K562 (cell line): ENCODE data around the gene NOX5. TPM values are rescaled to one million over a fixed set of nuclear protein-coding genes. Genes with fewer than 3 reads are reported as not detected.

Source experiments
- ATAC-seq: fragments of 200-7000 bp; cut with Tn5 transposase; 3 replicates; pipeline ENCODE4 v1.9.1; 2020; ENCODE audit warnings: moderate library complexity
- BruUV-seq: library from RNA; stranded (reverse); fragments of 400-500 nt; replicated peaks from 2 replicates; lab custom pipeline; 2021; lab: Mats Ljungman, UMichigan
- CTCF ChIA-PET: fragments of 300-600 bp; formaldehyde crosslinking; extraction: SDS; loops from one replicate; lab custom pipeline; 2021; ENCODE audit warnings: low intra/inter-chr PET ratio; lab: Yijun Ruan, JAX
- POLR2A ChIA-PET: fragments of 300-600, 350-650 bp; sonication (Branson Sonifier 250); formaldehyde crosslinking; extraction: SDS; loops from one replicate; lab custom pipeline; 2021; ENCODE audit warnings: antibody characterized with exemption, inconsistent platforms; lab: Yijun Ruan, JAX
- DNase-seq, 4 experiments: peaks; one replicate each; pipeline versions ENCODE4 v3.0.0 to v3.0.0-alpha.2; 2011 to 2018; ENCODE audit warnings: low spot score in 3 of 4, mixed read lengths in 3 of 4; ENCODE audit errors: extremely low read depth in 1 of 4
- FAIRE-seq: peaks from 2 replicates; lab custom pipeline; 2011; peaks lifted over from hg19 to GRCh38; lab: Jason Lieb, UNC
- H2AFZ ChIP-seq: 2 replicates; pipeline ENCODE4 v1.6.0; 2011; ENCODE audit warnings: low read depth, low read length, control low read depth, inconsistent platforms
- H3K27ac ChIP-seq: fragments of 200-600 bp; 3 replicates; pipeline ENCODE4 v1.8.0; 2011; ENCODE audit warnings: low read depth, mild to moderate bottlenecking, control low read depth, inconsistent platforms, low read length, moderate library complexity, mixed read lengths; ENCODE audit errors: extremely low read depth
- H3K27me3 ChIP-seq, 2 experiments: fragments of 300-600 bp in 1 of 2; 2 replicates in 1 of 2; 3 replicates in 1 of 2; pipeline versions ENCODE4 v1.6.0 to v1.8.0; 2011; ENCODE audit warnings: inconsistent platforms in 2 of 2, low read length in 2 of 2, mild to moderate bottlenecking in 1 of 2, mixed read lengths in 1 of 2, moderate library complexity in 1 of 2; ENCODE audit not compliant: control insufficient read depth in 2 of 2, insufficient read depth in 2 of 2
- H3K36me3 ChIP-seq: fragments of 300-600 bp; 3 replicates; pipeline ENCODE4 v1.8.0; 2011; ENCODE audit warnings: mild to moderate bottlenecking, low read length, inconsistent platforms; ENCODE audit not compliant: control insufficient read depth, insufficient read depth
- H3K4me1 ChIP-seq, 2 experiments: fragments of 200-600 bp in 1 of 2; replicated peaks in 1 of 2; 2 replicates in 1 of 2; 3 replicates in 1 of 2; pipeline versions ENCODE4 v1.5.1 to v1.8.0; 2011; ENCODE audit warnings: inconsistent platforms in 2 of 2, low read length in 2 of 2, mild to moderate bottlenecking in 1 of 2, mixed read lengths in 1 of 2, moderate library complexity in 1 of 2; ENCODE audit not compliant: control insufficient read depth in 2 of 2, insufficient read depth in 2 of 2
- H3K4me2 ChIP-seq: 2 replicates; pipeline ENCODE4 v1.6.1; 2011; ENCODE audit warnings: low read length, control low read depth, inconsistent platforms, mixed read lengths; ENCODE audit not compliant: insufficient read depth
- H3K4me3 ChIP-seq: fragments of 200-600 bp; sonication (generic), shearing (Covaris generic); 2 replicates; pipeline ENCODE4 v1.5.1; 2016; ENCODE audit warnings: control low read depth, inconsistent platforms
- H3K79me2 ChIP-seq: fragments of 200-600 bp; 3 replicates; pipeline ENCODE4 v1.8.0; 2011; ENCODE audit warnings: low read length, inconsistent platforms; ENCODE audit not compliant: control insufficient read depth, insufficient read depth
- H3K9ac ChIP-seq, 2 experiments: 2 replicates each; pipeline versions ENCODE4 v1.6.0 to v1.6.1; 2011; ENCODE audit warnings: low read depth in 2 of 2, low read length in 2 of 2, control low read depth in 1 of 2, inconsistent platforms in 1 of 2, mild to moderate bottlenecking in 1 of 2, mixed read lengths in 1 of 2; ENCODE audit not compliant: insufficient read depth in 1 of 2
- H3K9me1 ChIP-seq: one replicate; pipeline ENCODE4 v1.6.0; 2011; ENCODE audit warnings: inconsistent platforms, mild to moderate bottlenecking, low read length, moderate library complexity; ENCODE audit not compliant: control insufficient read depth, insufficient read depth
- H3K9me3 ChIP-seq: replicated peaks from 2 replicates; pipeline ENCODE4 v1.5.1; 2011; ENCODE audit warnings: low read depth, low read length, inconsistent platforms; ENCODE audit not compliant: control insufficient read depth, insufficient read depth
- H4K20me1 ChIP-seq: replicated peaks from 2 replicates; pipeline ENCODE4 v1.6.1; 2011; ENCODE audit warnings: low read length, inconsistent platforms, mixed read lengths; ENCODE audit not compliant: control insufficient read depth, insufficient read depth
- CBX3 ChIP-seq, 2 experiments: IDR thresholded peaks; 1 replicate in 1 of 2; 2 replicates in 1 of 2; pipeline ENCODE4 v1.6.1; 2012; ENCODE audit warnings: inconsistent platforms in 2 of 2, low read length in 2 of 2, borderline replicate concordance in 1 of 2, control low read depth in 1 of 2
- DIDO1 ChIP-seq: fragments of 450-650 bp; IDR thresholded peaks from 2 replicates; pipeline ENCODE4 v1.6.1; 2016; ENCODE audit warnings: low read depth, missing biosample characterization, missing genetic modification characterization
- REST ChIP-seq, 2 experiments: fragments of 450-650 bp; formaldehyde crosslinking in 1 of 2; IDR thresholded peaks; 2 replicates each; pipeline versions ENCODE4 v1.4.0 to v1.6.1; 2014 to 2020; ENCODE audit warnings: mild to moderate bottlenecking in 2 of 2, borderline replicate concordance in 1 of 2, low read depth in 1 of 2
- SIRT6 ChIP-seq: IDR thresholded peaks from one replicate; pipeline ENCODE4 v1.6.1; 2012; ENCODE audit warnings: low read depth, mild to moderate bottlenecking, control low read depth, inconsistent platforms, low read length, moderate library complexity
- TRIM28 ChIP-seq: fragments of 450-650 bp; IDR thresholded peaks from 2 replicates; pipeline ENCODE4 v1.6.1; 2017
- WGBS: fragments of 100-300 bp; shearing (Covaris generic); methylation state at CpG from one replicate; pipeline ENCODE4 v1.1.6; 2016; ENCODE audit warnings: low coverage, mixed read lengths; ENCODE audit not compliant: insufficient coverage; ENCODE audit errors: missing lambda C conversion rate; 5-methylcytosine and 5-hydroxymethylcytosine counted together
- in situ Hi-C: fragments of 300-500 bp; cut with MboI; formaldehyde crosslinking; loops from 4 replicates; pipeline ENCODE4 v1.15.0; 2018; ENCODE audit warnings: inconsistent platforms, mixed read lengths
- intact Hi-C: fragments of 100-400 bp; cut with micrococcal nuclease; formaldehyde crosslinking; loops from 2 replicates; pipeline ENCODE4 v1.14.2; 2022
- polyA plus RNA-seq, 8 experiments: library from polyadenylated mRNA; depleted of rRNA in 4 of 8; stranded (reverse) in 5 of 8; unstranded in 3 of 8; fragments of >200 nt; fragmentation: Nextera tagmentation in 2 of 8; fragmentation: Illumina TruSeq in 1 of 8; extraction: Ambion mirVana in 2 of 8; extraction: Trizol in 1 of 8; gene quantifications; 2 replicates each; pipeline versions ENCODE4 v1.2.1 to v1.2.3, GENCODE V29; 2011 to 2014; ENCODE audit warnings: inconsistent platforms in 1 of 8, missing spikeins in 1 of 8
- total RNA-seq, 7 experiments: library from RNA; depleted of rRNA in 6 of 7; stranded (reverse); fragments of >200 nt in 6 of 7; fragmentation: Illumina TruSeq in 2 of 7; extraction: Trizol in 2 of 7; gene quantifications; 2 replicates each; pipeline versions ENCODE4 v1.2.1 to v1.2.3, GENCODE V29; 2011 to 2021; ENCODE audit warnings: low replicate concordance in 1 of 7

Gene NOX5
- total and polyA plus RNA-seq, 9 of the 15 experiments (the other 6 are each of a cell fraction or from before 2014, with no cell fraction given): 0.01 TPM; not detected in 8

DNA sequence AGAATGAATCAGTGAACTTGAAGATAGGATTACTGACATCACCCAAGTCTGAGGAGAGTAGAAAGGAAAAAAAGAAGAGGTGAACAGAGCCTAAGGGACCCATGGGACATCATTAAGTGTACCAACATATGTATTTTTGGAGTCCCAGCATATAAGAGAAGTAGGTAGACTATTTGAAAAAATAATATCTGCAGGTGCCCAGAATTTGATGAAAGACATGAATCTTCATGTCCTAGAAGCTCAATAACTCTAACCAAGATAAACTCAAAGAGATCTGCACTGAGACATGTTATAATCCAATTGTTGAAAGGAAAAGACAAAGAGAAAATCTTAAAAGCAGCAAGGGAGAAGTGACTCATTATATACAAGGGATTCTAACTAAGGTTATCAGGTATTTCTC is 45.2 kb upstream of the NOX5 start:
- no peak overlapping the region for H3K4me3 ChIP-seq
- intact Hi-C loops: no loop called here
- H3K36me3 ChIP-seq: no peaks in the 10 kb centered on the region
- no peak for ATAC-seq
- POLR2A ChIA-PET: no interaction called here
- H3K4me2 ChIP-seq: no peak overlapping the region
- H3K79me2 ChIP-seq: no peaks in the 10 kb centered on the region
- DNase-seq: no peak
- H3K4me1 ChIP-seq: peaks cover 5 to 11% of the 10 kb centered on the region in 2 experiments; a peak in 4 of 5 replicates
- H4K20me1 ChIP-seq: no peaks in the 10 kb centered on the region
- in situ Hi-C loops: no loop called here
- peaks cover 3% of the 10 kb centered on the region for H3K9me1 ChIP-seq
- no TSS peak for BruUV-seq
- CTCF ChIA-PET: no interaction called here
- TF ChIP-seq CBX3 (IDR thresholded peaks at IDR 0.05; ENCODE audit: borderline replicate concordance in 1 of 2, low read length in 2 of 2) (peak in 1 of 2 experiments; percentile 42; a peak in 1 of 3 replicates), TRIM28 (peak; percentile 79; the same call in 1 of the 2 replicates), DIDO1 (no peak)
- FAIRE-seq: no peak
- no peak overlapping the region for H3K27ac ChIP-seq
- peaks cover 4% of the 10 kb centered on the region; the same call in 1 of the 2 replicates for H3K9me3 ChIP-seq
- no peaks in the 10 kb centered on the region for H3K27me3 ChIP-seq
- no peak overlapping the region for H2AFZ ChIP-seq
- H3K9ac ChIP-seq: no peak overlapping the region

DNA sequence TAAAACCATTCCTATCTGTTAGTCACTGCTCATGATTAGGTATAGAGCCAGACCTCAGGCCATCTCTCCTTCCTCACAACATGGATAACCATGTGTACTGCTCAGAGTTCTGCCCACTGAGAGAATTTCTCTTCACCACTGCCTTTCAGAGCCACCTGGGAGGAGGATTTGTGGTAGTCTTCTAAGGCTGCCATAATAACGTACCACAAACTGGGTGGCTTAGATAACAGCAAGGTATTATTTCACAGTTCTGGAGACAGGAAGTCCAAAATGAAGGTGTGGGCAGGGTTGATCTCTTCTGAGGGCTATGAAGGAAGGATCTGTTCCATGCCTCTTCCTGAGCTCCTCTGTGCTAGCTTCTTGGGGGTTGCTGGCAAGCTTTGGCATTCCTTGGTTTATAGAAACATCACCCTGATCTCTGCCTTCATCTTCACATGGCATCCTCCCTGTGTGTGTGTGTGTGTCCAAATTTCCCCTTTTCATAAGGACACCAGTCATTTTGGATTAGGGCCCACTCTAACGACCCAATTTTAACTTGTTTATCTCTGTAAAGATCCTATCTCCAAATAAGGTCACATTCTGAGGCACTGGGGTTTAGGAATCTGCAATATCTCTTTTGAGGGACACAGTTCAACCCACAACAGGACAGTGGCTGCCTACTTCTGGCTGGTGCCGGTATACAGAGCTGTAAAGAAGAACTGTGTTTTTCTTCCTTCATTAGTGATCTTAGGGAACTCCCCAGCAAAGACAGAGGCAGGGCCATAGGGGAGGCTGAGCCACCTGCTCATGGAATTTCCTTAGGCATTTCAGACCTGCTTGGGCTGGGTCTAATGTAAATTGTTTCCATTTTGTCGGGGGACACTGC is 42.1 kb upstream of the NOX5 start:
- H3K4me1 ChIP-seq: peaks cover 5 to 11% of the 10 kb centered on the region in 2 experiments; a peak in 4 of 5 replicates
- peak; percentile 80 for ATAC-seq
- peak overlapping the region; percentile 78 for H2AFZ ChIP-seq
- no peaks in the 10 kb centered on the region for H3K36me3 ChIP-seq
- peak overlapping the region; percentile 57 for H3K27ac ChIP-seq
- no peaks in the 10 kb centered on the region for H3K79me2 ChIP-seq
- peak overlapping the region; percentile 44 for H3K4me2 ChIP-seq
- peak in 2 of 4 experiments; percentile 30 to 50 for DNase-seq
- H3K9me3 ChIP-seq: peaks cover 4% of the 10 kb centered on the region; the same call in 1 of the 2 replicates
- WGBS: 4% methylated on average over 4 of the region's 4 CpGs
- CTCF ChIA-PET: no interaction called here
- in situ Hi-C loops (no loop called here), intact Hi-C loops (no loop called here)
- POLR2A ChIA-PET: interaction anchor here (0.6 to 2.6 kb wide), 2 partner anchors 11 to 14 kb away, joined by 3 to 14 read pairs; no protein-coding TSS in a partner anchor
- H3K27me3 ChIP-seq: no peaks in the 10 kb centered on the region
- no peaks in the 10 kb centered on the region for H4K20me1 ChIP-seq
- no TSS peak for BruUV-seq
- peak overlapping the region in 1 of 2 experiments; percentile 5; a peak in 1 of 4 replicates for H3K9ac ChIP-seq
- peak; percentile 90 for FAIRE-seq
- no peak overlapping the region for H3K4me3 ChIP-seq
- peaks cover 3% of the 10 kb centered on the region for H3K9me1 ChIP-seq
- TF ChIP-seq SIRT6 (no peak), REST (IDR thresholded peaks at IDR 0.05; ENCODE audit: borderline replicate concordance) (peak; percentile 72), REST (CRISPR knock-in tag; IDR thresholded peaks at IDR 0.05; ENCODE audit: low read depth) (no peak)
